ENCODE data around the gene ISX.

DNA sequence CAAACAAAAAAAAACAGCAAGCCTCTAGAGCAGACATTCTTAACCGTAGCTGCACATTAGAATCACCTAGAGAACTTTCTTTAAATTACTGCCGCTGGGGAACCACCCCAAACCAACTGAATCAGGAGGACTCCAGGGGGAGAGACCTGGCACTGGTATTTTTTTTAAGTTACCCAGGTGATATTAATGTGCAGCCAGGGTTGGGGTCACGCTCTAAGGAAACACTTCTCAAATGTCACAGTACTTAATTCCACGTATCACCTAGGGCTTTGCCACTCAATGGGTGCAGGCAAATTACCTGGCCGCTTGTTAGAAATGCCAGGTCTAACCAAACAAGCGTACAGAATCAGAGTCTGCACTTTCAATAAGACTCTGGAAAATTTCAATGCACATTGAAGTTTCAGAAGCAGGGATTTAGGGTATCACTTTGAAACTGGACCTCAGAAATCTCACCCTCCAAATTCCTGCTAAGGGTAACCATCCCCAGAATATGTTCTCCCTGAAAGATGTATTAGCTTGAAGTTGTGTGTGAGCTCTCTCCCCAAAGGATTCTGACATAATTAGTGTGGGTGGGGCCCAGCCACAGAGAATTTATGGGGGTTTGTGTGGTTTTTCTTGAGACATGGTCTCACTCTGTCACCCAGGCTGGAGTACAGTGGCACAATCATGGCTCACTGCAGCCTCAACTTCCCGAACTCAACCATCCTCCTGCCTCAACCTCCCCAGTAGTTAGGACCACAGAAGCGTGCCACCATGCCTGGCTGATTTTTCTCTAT, 12.7 kb upstream of the ISX start:
- TF ChIP-seq GATA2 (IDR thresholded peaks at IDR 0.05; ENCODE audit: low read depth, low read length) (no peak), GATA3 (IDR thresholded peaks at IDR 0.05; ENCODE audit: low read depth, low read length) (no peak)

Data from SH-SY5Y (cell line).